HT1080 (cell line): ENCODE data around the gene SCYGR7. TPM values are rescaled to one million over a fixed set of nuclear protein-coding genes. Genes with fewer than 3 reads are reported as not detected.
"Not testable (repeated sequence)": the region's sequence is repeated elsewhere in the genome, so short reads cannot be mapped to it uniquely, and the experiment has no call there.

Experiments used
- DNase-seq: peaks from one replicate; pipeline ENCODE4 v3.0.0-alpha.2; 2015; ENCODE audit warnings: low read depth
- small RNA-seq: library from RNA; depleted of rRNA; stranded (forward); fragments of <200 nt; gene quantifications from one replicate; pipeline ENCODE3, GENCODE V24; 2014
- total RNA-seq: library from RNA; depleted of rRNA; stranded (reverse); fragments of >200 nt; shearing (Covaris generic); gene quantifications from 2 replicates; pipeline ENCODE4 v1.2.3, GENCODE V29; 2014; rRNA removed

The SCYGR7 gene
- total RNA-seq, 1 experiment from 2014 or later = not detected

DNA sequence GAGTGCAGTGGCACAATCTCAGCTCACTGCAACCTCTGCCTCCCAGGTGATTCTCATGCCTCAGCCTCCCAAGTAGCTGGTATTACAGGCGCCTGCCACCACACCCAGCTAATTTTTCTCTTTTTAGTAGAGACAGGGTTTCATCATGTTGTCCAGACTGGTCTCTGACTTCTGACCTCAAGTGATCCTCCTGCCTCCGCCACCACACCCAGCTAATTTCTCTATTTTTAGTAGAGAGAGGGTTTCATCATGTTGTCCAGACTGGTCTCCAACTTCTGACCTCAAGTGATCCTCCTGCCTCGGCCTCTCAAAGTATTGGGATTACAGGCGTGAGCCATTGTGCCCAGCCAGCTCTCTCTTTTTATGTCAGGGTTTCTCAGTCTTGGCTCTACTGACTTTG, 28.1 kb downstream of the SCYGR7 start:
- not testable (repeated sequence) for DNase-seq

DNA sequence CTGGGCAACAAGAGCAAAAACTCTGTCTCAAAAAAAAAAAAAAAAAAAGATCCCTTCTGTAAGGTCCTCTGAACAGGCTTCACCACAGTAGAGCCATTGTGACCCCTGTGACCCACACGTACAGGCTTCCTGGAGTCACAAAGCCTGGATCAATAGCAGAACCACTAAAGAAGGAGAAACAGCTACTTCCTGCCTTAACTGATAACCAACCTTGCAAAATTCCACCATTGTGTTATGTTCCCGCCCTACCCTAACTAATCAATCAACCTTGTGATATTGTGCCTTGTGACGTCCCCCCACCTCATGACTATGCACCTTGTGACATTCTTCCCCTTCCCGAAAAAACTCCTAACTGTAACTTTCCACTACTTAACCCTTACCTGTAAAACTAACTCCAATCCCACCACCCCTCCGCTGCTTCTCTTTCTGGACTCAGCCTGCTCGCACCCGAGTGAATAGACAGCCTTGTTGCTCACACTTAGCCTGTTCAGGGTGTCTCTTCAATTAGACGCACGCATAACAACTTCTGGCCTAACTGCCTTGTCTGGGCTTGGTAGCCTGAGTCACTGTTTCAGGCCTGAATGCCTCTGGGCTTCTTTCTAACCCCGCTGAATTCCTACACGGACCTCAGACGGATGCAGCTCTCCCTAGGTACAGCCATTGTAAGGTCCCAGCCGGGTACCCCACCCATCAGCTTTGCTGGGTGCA, 31.4 kb downstream of the SCYGR7 start:
- no peak for DNase-seq

DNA sequence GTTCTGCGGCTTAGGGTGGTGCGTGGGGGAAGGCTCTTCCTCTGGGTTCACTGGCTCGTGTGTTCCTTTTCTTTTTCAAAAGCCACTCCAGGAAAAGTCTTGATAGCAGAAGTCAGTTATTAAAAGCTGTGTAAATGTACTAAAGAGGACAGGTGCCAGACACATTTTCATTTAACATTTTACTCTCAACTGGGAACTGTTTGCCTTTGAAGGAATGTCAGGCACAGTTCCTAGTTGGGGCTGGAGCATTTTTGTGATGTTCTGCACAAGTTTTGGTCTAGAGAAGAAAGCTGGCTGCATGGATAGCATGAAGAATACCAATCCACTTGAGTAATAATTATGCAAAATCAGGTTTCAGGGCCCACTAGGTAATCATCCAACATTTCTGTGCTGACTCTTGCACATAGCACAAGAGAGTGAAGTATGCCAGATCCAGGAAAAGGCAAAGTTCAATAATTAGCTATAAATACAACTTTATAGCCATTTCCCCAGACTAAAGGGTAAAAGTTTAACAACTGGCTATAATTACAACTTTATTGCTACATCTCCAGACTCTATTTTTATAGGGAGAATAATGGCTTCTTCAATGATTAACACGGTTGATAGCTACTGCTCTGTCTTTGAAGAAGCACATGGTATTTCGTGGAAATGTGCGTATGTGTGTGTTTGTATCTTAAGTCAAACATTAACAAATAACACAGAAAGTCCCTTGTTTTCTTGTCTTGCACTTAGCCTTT, 33.8 kb downstream of the SCYGR7 start:
- no peak for DNase-seq

GRCh38 chr2:227765788-227766372, 37.7 kb downstream of the SCYGR7 start:
- no peak for DNase-seq

DNA sequence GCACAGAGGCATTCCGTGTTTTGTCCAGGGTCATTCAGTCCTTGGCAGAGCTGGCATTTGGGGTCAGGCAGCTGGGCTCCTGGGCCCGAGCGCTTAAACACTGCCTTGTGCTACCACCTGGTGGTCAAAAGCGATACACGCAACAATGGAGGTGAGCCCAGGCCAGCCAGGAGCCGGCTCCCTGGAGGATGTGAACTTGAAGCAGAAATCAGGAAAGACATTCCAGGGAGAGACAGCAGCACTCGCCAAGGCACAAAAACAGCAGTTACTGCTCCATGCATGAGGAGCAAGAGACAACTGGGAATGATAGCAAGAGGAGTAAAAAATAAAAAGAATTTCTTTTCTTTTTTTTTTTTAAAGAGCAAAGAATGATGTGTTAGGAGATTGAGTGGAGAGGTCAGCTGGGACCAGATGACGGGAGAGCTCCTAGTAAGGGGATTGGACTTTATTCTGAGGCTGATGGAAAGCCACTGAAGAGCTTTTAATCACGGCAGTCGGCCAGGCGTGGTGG, 38.3 kb downstream of the SCYGR7 start:
- peak; percentile 73 for DNase-seq

- no peak for DNase-seq
Observed at GRCh38 chr2:227767830-227768229, 39.7 kb downstream of the SCYGR7 start.

- no peak for DNase-seq
Observed at GRCh38 chr2:227772197-227772661, 44.1 kb downstream of the SCYGR7 start.

DNA sequence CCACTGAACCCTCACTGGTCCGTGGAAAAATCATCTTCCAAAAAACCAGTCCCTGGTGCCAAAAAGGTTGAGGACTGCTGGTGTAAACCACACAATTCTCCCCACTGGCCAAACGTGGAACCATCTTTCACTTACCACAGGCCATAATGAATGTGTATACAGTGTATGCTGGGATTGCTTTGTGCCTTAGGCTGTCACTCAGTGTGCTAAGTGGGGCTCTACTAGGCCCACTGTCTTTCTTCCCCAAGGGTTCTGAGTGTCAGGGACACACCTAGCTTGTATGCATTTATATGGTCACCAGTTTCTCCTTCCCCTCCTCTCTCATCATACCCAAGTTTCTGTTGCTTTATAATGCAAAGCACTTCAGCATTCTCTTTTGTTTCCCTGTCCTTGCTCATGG, 44.8 kb downstream of the SCYGR7 start:
- DNase-seq = no peak

GRCh38 chr2:227774011-227774624, 46.0 kb downstream of the SCYGR7 start:
- DNase-seq = no peak

DNA sequence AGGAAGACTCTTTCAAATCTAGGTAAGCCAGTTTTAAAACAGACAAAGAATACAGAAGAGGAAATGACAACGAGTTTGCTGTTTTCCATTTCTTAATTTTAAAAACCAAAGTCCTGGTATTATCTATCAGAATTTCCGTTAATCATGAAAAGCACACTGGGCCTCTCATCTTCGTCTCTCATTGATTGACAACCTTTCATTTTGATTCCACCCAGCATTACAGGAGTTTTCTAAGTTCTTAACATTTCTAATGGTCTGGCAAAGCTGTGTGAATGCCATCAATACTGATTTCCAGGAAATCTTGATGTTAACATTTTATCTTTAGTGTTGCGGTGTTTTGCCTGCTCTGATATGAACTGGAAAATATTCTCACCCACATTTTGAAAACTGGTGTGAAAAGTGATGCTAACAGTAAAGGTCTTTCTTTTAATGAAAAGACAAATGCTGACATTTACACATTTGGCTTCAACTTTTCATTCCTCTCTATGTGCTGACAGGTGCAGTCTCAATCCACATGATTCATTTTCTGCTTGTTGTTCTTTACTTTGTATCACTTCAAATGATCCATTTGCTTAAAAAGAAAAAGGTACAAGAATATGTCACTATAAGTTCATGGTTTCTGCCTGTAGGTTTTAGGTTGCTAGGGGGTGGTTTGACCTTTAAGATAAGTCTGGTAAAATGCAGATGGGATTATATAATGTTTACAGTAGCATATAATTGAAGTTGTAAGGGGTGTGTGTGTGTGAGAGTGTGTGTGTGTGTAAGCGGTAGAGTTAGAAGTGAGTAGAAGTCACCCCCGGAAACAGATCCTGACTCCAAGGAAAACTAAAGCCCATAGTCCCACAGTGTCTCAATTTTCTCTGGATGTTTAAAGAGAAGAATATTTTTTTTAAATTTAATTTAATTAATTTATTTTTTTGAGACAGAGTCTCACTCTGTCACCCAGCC, 47.0 kb downstream of the SCYGR7 start:
- no peak for DNase-seq

Small RNA genes within 50 kb of the gene (small RNA-seq; reads per million reads assigned to genes)
- not detected for gene RNA5SP121
- not detected for gene SNRPGP8

Other genes with a start within 250 kb of the SCYGR7 start
- not detected in 2 replicates for gene SCYGR2, start 129.4 kb upstream of the SCYGR7 start, total RNA-seq
- gene SCYGR3, start 113.5 kb upstream of the SCYGR7 start, total RNA-seq = not detected in 2 replicates
- not detected in 2 replicates for gene SCYGR4, start 110.8 kb upstream of the SCYGR7 start, total RNA-seq
- gene SCYGR5, start 61.5 kb upstream of the SCYGR7 start, total RNA-seq = not detected in 2 replicates
- gene SLC19A3, start 10.3 kb upstream of the SCYGR7 start, total RNA-seq = not detected in 2 replicates
- not detected in 2 replicates for gene SCYGR6, start 3.6 kb upstream of the SCYGR7 start, total RNA-seq
- not detected in 2 replicates for gene SCYGR8, start 17.6 kb downstream of the SCYGR7 start, total RNA-seq
- 0.23 and 0.92 TPM in 2 replicates for gene CCL20, start 85.5 kb downstream of the SCYGR7 start, total RNA-seq
- gene DAW1, start 143.3 kb downstream of the SCYGR7 start, total RNA-seq = 0.17 TPM in 1 of 2 replicates, not detected in the other